ENCODE measurements around the gene JOSD1.

The JOSD1 gene

DNA sequence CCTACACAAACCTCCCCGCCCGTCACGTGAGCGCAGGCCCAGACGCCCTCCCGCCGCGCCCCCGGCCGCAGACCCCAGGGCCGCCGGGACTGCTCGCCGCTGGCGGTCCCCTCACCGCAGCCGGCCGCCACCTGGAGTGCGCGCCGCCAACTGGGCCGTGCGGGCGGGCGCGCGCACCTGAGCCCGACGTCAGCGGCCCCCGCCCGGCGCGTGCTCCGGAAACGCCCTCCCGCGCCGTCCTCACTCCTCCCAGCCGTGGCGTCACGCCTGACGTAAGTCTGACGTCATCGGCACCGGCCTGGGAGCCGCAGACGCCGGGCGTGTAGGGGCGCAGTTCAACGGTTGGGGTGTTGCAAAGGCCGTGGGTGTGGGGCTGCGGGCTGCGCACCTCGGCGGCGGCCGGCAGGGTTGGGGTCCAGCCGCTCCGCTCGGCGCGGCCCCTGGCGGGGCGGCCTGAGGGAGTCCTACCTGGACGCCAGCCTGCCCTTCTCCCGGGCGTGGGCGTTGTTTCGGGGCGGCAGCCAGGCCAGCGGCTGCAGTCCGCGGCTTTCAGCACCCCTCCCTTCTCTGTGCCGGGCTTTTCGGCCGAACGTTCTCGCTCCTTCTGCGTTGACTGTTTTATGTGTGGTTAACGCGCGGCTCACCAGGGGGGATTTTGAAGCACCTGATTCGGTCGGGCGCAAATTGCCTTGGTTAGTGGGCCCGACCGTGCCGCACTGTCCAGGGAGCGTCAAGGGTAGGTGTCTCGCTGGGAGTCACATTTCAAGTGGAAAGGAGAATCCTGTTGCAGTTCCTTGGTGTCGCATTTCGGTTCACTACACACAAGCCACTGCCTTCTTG, at the start of gene JOSD1:
JOSD1 (minus strand) TSS at position 155 of the 840 bp plus-strand sequence. CDS start 956 bp downstream, outside the sequence.
- DNase-seq = peak; percentile 26

DNA sequence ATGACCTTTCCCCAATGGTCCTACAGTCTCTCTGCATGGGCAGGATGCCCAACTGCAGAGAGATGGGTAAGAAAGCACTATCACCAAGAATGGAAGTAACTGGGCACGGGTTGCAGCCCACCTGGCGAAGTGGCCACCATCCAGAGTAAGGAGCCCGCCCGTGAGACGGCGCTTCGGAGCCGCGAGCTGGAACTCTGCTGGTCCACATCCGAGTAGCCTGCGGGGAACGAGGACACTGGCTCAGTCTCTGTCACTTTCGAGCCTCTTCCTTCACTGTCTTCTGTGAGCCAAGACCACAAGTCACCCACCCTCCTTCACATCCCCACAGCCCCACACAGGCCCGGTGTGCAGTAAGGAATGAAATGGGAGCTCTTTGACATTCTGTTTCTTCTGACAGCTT, 49.4 kb upstream of the JOSD1 start:
- no peak for DNase-seq

DNA sequence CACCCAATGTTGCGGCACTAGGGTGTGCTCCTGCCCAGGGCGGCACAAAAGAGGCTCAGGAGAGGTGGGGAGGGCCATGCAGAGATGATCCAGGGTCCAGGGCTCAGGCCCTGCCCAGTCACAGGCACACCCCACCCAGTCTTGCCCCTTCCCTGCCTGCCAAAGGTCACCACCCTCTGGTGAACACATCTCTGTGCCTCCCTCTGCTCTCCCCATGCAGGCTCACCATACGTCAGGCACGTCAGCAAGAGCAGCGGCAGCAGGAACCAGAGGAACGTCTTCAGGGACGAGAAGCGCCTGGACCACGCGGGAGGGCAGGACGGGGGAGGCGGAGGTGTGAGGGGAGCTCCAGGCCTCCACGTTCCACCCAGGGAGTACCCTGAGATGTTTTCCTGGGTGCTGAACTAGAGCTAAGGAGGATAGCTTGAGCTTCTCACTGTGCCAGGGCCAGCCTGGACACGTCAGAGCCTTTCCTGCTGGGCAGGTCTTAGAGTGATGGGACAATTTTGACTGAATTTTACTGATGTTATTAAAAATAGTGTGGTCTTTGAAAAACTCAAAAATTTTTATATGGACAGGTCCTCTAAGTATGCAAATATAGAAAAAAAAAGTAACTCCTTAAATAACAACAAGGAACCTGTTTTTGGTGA, 47.9 kb upstream of the JOSD1 start:
- DNase-seq = no peak

DNA sequence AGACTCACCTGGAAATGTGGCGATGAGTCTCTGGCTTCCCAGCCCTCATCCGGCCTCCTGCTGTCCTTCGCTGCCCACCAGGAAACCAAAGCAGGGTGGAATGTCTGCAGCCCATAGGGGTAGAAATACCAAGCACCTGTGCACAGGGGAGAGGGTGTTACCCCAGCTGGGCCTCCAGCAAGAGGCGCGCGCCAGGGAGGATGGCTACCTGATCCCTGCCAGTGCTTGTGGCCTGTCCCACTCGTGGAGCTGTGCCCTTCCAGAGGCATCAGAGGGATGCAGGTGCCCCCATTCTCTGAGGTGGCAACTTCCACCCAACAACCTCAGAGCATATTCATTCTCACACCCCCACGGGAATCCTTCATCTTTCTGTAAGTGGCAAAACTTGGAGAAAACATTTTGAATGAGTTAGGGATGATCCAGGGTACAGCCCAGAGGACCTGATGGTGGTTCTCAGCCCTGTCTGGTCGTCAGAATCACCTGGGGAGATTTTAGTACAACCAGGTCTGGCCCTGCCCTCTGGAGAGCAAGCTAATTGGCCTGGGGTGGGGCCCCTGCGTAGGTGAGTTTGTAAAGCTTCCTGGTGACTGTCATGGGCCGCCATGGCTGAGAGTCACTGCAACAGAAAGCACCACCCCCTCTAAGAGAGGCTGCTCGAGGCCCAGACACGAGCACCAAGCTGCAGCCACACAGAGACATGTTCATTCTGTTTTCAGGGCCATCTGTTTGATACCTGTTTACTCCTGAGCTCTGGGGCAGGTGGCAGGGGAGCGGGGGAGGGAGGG, 45.1 kb upstream of the JOSD1 start:
- no peak for DNase-seq

DNA sequence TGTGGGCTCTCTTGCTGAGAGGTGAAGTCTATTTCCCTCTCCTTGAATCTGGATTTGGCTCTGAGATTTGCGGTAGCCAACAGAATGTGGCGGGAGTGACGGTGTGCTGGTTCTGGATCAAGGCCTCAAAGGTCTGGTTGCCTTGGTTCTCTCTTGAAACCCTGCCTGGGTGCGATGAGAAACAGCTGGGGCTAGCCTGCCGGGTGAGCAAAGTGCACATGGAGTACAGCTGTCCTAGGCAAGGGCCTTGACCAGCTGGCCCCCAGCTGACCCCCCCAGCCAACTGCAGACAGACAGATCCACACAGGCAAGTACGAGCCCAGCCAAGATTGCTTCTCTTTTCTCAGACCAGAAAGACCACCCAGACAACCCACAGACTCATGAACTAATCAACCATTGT, 44.2 kb upstream of the JOSD1 start:
- DNase-seq = no peak

DNA sequence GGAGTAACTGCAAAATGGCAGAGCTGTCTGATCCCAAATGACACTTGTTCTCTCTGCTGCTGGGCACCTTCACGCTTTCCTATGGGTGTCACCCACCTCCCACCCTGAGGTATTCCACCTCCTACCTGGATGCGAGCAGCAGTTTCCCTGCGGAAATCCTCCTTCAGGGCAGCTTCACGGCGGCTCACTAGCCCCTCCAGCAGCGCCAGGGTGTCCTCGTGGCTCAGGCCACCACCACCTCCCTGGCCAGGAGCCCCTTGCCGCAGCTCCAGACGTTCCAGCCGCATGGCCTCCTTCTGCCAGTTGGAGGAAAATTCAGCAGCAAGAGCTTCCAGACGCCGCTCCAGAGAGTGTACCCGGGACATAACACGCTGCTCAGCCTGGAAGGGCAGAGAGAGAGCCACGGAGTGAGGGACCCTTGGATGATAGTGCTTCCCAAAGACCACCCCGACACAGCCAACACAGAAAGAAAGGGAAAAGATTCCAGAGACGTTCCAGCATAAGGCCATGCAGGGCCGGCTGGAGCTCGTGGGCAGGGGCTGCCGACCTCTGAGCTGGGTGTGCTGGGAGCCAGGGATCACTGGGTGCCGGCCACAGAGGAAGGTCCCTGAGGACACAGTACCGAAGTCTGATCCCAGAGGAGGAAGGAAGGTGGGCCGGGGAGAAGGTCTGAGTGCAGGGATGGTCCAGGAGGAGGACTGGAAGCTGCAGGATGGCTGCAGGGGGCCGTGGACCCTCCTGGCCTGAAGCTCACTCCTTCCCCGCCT, 41.6 kb upstream of the JOSD1 start:
- DNase-seq = no peak

DNA sequence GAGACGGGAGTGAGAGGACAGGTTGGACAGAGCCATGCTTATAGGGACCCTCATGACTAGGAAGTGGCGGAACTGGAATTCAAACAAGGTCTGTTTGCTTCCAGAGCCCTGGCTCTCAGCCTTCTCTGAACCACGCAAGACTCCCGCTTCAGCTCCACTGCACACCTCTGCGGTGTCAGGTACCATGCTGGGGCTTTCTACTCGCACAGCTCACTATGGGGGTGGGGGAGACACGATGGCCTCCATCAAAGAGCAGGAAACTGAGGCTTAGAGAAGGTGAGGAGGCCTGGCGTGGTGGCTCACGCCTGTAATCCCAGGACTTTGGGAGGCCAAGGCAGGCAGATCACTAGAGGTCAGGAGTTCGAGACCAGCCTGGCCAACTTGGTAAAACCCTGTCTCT, 40.8 kb upstream of the JOSD1 start:
- DNase-seq = no peak

DNA sequence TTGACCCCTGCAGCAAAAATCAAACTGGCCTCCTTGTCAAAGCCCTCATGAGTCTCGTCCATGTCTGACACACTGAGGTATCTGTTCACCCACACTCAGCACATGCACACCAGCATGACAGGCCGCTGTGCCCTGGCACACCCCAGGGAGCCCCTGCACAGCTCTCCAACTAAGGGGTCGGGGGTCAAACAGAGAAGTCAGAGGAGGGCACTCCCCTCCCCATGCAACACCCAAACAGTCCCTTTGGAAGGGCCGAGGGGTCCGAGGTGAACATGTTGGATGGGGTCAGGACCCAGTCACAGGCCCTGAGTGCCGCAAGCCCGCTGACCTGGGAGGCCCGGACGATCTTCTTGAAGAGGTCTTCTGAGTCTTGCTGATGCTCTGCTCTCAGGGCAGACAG, 40.4 kb upstream of the JOSD1 start:
- DNase-seq = no peak

DNA sequence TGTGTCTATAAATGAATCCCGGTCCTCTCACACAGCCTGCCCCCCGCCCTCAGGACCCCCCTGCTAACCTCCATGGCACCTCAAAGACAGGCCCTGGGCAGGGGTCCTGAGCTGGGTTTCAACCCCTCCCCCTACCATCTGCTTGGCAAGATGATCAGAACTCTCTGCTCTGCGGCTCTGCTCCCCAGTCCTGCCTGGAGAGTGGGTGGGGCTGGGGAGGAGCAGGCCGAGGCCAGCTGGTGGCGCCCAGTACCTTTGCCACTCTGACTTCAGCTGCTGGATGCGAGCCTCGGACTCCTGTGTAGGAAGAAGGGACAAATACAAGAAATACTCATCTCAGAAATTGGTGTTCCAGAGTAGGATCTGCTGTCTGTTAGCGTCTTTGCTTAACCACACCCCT, 40.0 kb upstream of the JOSD1 start:
- DNase-seq = no peak

DNA sequence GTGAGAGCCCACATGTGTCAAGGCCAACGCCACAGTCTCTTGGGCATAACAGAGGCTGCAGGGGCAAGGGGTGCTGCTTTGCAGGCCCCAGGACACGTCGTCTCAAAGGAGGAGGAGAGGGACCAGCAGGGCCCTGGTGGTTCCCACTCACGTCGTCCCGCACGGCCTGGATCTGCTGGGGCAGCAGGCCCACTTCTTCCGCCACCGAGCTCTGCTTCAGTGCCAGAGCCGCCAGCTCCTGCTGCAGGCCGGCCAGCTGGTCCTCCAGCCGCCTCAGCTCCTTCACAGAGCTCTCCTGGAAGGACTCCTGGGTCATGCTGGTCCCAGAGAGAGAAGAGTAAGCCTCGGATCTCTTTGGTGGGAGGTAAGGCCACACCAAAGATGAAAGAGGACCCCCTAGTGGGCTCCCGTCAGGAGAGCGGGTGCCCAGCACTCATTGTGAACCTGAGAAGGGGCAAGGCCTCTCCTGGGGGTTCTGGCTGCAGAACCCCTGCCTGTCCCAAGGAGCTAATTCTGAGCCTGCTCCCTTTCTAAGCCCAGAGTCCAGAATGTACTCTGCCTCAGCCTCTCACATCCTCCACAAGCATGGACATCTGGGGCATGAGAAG, 39.5 kb upstream of the JOSD1 start:
- no peak for DNase-seq

DNA sequence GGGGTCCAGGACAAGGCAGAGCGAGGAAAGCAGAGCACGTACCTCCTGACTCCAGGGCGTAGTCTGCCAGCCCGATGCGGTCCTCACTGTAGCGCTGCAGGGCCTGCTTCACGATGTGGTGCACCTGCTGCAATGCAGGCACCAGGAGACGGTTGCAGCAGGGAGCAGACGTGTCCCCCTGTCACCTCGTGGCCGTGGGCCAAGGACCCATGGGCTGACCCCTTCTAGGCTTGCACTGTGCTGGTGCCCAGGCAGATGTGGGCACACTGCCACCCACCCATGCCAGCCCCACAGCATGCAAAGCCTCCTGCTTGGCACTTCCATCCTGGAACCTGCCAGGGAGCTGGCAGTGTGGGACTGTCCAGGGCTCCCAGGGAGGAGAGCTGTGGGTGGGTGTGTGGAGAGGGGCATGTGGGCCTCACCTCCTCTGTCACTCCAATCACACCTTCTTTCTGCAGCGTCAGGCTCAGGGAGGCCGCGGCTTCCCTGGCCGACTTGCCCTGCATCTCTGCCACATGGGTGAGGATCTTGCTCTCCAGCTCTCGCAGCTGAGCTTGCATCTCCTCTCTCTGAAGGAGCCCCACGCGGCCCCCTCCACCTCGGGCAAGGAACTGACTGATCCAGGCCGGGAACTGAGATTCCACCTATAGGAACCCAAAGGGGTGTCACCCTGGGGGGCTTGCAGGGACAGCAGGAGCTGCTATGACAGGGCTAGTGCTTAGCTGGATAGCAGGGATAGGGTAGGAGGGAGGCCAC, 38.7 kb upstream of the JOSD1 start:
- DNase-seq = no peak

DNA sequence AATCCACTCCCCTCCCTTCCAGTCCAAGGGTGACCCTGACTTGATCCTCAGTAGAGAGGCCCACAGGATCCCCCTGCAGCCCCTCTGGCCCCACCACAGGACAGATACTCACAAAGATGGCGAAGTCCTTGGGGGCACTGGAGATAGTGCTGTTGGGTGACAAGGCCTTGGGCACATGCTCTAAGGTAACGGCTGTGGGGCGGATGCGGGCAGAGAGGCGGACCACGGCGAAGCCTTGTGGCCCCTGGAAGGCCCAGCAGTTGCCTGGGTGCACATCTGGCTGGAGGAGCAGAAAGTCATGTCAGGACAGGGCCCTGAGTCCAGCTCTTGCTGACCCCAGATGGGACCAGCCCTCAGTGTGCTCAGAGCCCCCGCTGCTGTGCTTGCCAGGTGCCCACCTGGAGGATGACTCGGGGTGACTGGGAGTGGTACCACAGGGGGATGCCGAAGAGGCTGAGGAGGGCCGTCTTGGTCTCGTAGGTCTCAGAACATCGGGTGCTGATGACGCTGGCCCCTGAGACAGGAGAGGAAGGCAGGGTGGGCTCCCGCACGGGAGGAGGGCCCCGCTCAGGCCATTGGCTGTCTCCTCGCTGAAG, 37.8 kb upstream of the JOSD1 start:
- DNase-seq = no peak

DNA sequence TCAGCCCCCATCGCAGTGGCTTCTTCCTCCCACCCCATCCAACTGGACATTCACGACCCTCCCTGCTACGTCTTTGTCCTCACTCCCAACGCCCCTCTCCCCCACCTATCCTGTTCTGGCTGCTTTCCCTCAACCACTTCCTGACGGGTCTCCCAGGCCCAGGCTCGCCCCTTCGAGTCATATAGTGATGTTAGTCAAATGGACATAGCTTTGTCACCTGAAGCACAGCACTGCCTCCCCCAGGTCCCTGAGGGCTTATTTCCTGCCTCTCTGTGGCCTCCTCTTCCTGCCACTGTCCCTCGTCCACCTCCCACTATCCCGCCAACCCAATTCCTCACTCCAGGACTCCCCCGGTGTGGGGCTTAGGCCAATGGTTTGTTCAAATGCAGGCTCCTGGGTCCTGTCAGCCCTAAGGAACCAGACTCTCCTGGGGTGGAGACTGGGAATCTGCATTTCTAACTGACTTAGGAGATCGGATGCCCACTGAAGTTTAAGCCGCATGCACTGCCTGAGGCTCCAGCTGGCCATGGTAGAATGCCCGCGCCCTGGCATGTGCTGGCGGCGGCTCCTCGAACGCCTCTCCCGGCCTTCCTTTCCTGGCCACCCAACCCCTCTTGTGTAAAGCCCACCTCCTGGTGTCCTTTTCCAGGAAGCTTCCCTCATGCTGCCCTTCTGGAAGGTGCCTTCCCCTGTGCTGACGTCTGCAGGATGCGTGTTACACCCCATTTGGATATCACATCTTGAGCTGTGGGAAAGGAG, 36.7 kb upstream of the JOSD1 start:
- DNase-seq = no peak

DNA sequence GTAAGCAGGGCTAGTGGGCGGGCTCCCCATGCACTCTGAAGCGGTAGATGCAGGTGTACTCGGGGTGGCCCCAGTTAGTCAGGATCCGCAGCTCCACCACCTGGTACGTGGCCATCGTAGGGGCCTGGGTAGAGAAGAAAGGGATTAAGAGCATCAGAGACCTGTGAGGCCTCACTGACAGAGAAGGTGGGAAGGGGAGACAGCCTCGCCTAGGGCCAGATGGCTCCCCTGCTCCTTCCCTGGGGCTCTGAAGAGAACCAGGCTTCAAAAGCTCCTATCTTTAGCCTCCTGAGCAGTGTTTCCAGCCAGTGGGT, 35.5 kb upstream of the JOSD1 start:
- no peak for DNase-seq

DNA sequence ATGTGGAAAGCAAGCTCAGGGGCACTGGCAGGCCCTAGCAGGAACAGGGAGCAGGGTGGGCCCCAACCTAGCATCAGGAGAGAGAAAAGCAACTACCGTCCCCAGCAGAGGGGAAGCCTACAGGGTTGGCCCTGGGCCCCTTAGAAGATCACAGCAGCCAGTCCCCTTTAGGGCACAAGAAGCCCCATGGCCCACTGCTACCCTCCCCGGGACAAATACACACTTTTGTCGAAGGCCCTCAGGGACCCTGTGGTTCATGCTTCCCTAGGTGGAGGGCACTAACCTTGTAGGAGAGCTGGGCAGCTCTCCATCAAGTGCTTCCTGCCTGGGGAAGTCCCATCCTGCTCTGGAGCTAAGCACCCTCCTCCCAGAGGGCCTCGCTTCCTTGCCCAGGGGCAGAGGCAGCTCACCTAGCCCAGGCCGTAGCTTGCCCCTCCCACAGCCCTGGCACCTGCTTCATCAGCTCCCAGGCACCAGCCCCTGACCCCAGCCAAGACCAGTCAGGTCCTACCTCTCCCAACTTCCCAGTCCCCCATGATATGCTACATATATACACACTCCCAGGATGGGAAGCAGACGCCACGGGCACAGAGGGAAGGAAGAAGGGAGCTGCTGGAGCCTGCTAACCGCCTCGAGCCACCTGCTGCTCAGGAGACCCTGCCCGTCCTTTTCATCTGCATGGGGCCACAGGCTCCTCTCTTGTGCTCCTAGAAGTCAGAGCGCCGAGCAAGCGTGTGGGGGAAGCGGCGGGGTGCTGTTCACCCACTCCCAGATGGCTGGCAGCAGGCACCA, 34.9 kb upstream of the JOSD1 start:
- no peak for DNase-seq

DNA sequence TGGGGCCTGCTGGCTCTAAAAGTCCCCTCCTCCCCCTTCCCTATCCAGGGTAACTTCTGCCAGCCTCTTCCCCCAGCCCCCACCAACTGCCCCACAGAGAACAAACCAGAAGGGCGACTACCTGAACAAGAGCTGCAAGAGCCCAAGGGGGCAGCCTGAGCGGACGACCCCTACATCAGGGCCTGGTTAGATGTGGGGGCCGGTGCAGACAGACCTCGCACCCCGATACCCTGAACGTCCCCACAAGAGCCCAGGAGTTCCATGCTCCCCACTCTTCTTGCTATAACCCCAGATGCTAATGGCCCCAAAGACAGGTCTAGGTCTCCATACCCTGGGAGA, 34.4 kb upstream of the JOSD1 start:
- no peak for DNase-seq

DNA sequence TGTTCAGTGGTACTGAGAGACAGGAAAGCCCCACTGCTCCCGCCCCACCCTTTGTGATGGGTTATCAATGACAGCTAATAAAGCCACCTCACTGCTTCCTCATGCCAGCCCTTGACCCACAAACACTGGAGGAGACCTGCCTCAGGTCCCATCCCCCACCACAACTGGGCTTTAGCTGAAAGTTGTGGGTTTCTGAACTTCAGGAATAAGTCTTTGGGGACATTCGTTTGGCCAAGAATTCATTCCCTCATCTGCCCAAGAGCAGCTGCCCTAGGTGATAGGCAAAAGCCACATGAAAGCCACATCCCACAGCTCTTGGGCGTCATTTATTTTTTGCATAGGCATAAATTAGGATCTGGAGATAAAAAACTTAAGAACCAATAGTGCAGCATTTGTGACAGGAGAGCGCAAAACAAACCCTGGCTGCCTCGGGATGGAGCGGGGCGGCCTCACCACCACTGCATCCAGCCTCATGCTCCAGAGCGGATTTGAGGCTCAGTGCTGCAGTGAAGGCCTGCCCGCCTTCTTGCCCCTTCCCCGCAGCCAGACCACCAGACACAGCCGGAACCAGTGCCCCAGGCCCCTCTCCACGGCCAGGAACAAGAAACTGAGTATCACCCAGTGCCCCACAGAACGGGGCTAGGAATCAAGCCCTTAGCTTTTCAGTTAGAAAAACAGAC, 33.8 kb upstream of the JOSD1 start:
- no peak for DNase-seq

DNA sequence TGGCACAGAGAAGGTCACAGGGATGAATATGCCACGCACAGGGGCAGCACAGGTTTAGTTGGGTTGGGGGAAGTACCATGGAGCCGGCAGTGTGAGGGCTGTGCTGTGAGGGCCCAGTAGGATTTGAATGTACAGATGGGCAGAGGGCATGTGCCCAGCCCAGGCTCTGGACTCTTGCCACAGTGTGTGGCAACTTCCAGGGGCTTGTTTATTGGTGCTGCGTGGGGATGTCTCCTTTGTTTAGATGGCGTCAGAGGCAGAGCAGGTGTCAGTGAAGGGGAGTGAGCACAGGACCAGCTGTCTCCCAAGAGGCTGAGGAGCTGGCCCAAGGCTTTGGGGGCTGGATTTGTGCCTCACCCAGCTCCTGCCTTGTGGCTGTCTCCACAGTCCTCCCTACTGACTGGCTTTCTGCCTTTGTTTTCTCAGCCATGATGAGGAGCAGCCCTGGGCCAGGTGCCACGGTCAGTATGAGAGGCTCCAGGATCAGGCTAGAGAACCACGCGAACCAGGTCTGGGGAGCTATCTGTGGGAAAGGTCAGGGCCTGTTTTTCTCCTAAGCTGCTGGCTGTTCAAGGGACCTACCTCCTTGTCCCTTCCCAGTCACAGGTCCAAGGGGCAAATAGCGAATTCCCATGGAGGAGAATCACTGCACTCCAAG, 33.1 kb upstream of the JOSD1 start:
- DNase-seq = peak; percentile 83

DNA sequence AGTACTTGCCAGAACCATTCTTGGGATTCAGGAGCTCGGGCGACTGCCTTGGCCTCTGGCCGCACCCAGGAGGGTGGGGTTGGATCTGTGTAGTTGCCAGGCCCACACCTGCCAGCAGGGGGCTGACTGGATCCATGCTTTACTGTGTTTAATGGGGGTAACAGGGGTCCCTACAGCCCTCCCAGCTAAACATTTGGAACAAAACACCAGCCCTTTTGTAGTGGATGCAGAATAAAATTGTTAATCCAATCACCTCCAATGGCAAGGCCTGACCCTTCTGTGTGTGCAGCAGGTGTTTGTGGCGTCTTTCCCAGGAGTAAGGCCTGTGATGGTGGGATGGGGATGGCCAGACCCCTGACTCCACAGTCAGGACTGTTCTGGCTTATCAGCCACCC, 32.6 kb upstream of the JOSD1 start:
- no peak for DNase-seq

Measured in NCI-H2029 treated with DMSO at 0.1 percent for 48 hours (cell line).